HG03460 (cell line): ENCODE data around the gene CHMP1A.

Experiments
- ATAC-seq: cut with Tn5 transposase; IDR thresholded peaks from one replicate; pipeline ENCODE4 v1.9.1; 2021; ENCODE audit not compliant: unreplicated experiment

CHMP1A gene

DNA sequence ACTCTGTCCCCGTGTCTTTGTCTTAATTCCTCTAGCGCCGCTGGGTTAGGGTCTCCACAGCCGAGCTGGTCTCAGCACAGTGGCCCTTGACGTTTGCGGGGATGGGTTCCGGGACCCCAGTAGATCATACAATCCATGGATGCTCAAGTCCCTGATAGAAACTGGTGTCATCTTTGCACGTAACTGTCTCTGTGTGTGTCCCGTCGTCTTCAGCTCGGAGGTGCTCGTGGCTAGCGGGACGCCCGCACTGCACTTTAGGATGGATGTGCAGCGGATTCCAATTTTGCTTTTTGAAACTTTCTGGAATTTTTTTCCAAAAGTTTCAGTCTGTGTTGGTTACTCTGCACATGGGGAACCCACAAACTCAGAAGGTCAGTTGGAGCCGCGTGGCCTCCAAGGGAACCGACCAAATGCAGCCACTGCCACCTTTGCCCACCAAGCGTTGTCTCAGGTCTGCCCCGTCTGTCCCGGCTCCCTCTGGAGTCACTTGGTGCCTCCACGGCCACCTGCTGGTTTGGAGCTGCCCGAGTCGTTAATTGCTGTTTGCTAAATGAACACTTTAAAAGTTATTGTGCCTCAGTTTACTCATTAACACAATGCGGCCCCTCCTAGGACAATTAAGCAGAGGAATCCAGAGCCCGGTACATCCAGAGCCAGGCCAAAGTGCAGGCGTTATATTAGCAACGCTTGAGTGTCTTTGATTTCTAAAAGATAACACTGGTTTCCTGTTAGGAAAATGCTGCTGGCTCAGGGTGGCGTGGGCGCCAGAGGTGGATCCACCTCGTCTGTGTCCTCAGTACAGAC lies 49.4 kb downstream of the CHMP1A start:
- no peak for ATAC-seq

- no peak for ATAC-seq
Observed at GRCh38 chr16:89607453-89607852, 50.1 kb downstream of the CHMP1A start.

DNA sequence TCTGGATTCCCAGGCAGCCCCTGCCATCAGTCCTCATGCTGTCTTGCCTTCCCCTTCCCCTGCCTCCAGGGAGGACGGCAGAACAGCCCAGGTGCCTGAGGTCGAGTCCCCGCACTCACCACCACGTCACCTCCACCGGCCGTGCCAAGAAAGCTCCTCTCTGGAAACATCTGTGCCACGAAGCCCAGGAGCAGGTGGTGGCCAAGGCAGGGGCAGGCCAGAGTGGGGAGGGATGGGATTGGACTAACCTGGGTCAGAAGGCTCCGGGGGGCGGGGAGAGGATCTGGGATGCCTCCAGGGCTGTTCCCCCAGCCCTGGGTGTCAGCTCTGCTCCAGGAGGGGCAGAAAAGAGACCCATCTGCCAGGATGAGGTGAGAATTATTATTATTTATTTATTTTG lies 51.5 kb downstream of the CHMP1A start:
- ATAC-seq = no peak

GRCh38 chr16:89605186-89605970 lies 52.1 kb downstream of the CHMP1A start:
- no peak for ATAC-seq

DNA sequence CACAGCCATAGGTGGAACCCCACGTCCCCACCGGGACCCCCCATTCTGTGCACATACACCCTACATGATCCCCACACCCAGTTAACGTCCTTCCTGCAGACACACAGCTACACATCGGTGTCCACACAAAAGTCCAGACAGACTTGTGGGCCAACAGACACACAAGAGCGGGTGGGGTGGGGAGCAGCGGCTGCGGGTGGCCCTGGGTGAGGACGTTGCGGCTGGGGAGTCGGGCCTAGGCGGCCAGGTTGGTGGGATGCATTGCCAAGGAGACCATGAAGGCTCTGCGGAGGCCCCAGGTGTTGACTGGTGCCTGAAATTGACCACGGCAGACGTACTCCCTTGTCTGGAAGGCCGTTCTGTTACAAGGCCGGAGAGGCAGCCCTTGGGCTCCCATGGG lies 52.7 kb downstream of the CHMP1A start:
- no peak for ATAC-seq

- no peak for ATAC-seq
Observed at GRCh38 chr16:89602952-89603590, 54.4 kb downstream of the CHMP1A start.

DNA sequence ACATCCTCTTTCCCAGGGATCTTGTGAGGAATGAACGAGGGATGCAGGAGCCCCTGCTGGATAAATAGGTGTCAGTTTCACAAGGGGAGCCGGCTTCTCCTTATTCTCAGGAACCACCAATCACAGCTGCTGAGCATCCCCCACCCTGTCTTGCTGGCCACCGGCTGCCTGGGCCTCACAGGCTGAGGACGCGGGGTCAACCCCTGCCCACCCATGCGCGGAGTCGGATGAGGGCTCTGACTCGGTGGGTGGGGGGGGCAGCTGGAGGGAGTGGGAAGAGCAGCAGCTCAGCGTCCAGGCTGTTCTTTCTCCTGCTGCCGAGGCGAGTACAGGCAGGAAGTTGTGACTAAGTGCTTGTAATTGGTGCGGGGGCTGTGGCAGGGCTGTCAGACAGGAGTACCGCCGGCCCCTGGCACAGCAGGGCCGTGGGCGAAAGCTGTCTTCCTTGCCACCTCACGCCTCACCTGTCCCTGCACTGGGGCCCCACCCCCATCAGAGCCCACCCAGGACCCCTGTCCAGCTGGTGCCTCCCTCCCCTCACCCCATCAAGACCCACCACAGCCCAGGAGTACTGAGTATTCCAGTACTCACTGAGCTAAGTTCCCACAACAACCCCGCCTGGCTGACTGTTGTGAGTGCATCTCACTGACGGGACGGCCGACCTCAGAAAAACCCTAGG lies 55.1 kb downstream of the CHMP1A start:
- no peak for ATAC-seq

DNA sequence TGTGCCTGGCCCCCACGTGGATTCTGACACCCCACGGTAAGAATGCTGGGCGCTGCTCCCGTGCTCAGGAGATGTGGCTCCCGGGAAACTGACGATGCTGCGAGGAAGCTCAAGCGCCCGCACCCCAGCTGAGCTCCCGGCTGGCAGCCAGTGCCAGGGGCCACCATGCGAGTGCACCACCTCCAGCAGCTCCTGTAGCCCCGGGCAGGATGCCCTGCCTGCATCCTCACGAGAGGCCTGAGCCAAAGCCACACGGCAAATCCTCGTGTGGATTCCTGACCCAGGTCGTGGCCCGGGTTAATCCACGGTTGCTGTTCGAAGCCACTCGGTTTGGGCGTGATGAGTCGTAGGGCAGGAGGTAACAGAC lies 55.6 kb downstream of the CHMP1A start:
- no peak for ATAC-seq

DNA sequence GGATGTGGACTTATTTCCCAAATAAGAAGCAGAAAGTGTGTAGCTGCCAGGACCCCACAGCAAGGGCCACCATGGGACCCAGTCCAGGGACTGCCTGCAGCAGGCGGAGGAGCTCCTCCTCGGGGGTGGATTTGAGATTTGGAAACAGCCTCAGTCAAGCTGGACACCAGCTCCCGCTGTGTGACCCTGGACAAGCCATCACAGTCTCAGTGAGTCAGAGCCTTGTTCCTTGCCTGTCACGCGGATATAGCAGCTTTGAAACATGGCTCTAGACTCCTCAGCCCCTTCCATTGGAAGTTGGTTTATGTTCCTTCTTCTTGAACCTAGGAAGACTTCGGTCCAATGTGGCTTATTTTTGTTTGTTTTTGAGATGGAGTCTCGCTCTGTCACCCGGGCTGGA lies 56.6 kb downstream of the CHMP1A start:
- ATAC-seq = no peak

GRCh38 chr16:89600427-89600826 lies 57.1 kb downstream of the CHMP1A start:
- no peak for ATAC-seq

- ATAC-seq = no peak
Observed at GRCh38 chr16:89599902-89600301, 57.6 kb downstream of the CHMP1A start.

- no peak for ATAC-seq
Observed at GRCh38 chr16:89599451-89599858, 58.1 kb downstream of the CHMP1A start.

DNA sequence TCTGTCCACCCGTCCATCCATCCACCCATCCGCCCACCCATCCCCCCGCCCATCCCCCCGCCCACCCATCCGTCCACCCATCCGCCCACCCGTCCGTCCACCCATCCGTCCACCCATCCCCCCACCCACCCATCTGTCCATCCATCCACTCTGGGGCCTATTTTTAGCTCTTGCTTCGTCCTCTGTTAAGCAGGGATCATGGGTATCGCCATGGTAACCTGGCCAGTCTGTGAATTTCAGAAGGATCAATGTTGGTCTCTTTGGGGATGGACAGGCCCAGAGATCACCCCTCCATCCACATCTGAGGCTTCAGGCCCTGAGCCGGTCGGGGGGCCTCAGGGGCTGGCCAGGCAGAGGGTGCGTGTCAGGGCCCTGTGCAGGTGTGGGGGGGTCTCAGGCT lies 59.3 kb downstream of the CHMP1A start:
- ATAC-seq = no peak

DNA sequence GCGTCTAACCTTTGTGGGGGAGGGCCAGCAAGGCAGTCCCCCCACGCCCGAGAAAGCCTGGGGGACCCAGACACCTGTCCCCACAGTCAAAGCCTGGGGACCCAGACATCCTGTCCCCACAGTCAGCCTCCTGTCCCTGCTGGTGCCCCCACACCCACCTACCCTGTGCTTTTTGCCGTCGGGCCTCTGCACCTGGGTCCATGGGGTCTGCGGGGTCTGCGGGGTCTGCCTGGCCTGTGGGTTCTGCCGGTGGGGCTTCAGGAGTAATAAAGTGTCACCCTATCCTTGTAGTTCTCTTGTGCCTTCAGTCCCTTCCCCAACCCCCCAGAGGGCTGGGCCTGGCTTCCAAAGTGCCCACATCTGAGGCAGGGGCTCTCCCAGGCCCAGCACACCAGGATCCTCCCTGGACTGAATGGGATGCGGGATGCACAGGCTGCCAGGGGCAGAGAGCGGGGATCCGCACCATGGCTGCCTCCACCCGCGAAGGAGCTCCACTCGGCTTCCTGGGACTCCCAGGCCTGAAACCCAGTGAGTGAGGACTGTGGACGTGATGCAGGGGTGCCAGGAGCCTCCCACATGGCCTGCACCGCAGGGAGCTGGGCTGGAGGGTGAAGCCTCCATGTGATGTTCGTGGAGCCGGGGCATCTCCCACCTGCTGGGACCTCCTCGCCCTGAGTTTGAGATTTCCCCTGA lies 60.4 kb downstream of the CHMP1A start:
- ATAC-seq = no peak

- ATAC-seq = no peak
Observed at GRCh38 chr16:89596061-89596689, 61.3 kb downstream of the CHMP1A start.

GRCh38 chr16:89595330-89596060 lies 62.0 kb downstream of the CHMP1A start:
- ATAC-seq = no peak
